GM12878 (cell line): ENCODE measurements around the gene FGFBP1. TPM values are rescaled to one million over a fixed set of nuclear protein-coding genes. Genes with fewer than 3 reads are reported as not detected.

Source experiments
- ATAC-seq: fragments of 200-7000 bp; cut with Tn5 transposase; 3 replicates; pipeline ENCODE4 v1.9.1; 2020; ENCODE audit warnings: mild to moderate bottlenecking, moderate library complexity
- BruUV-seq: library from RNA; stranded (reverse); fragments of 400-500 nt; replicated peaks from 2 replicates; lab custom pipeline; 2021; lab: Mats Ljungman, UMichigan
- CTCF ChIA-PET: fragments of 300-600 bp; sonication (Branson Sonifier 250); formaldehyde crosslinking; extraction: SDS; loops from one replicate; lab custom pipeline; 2021; ENCODE audit warnings: inconsistent platforms; lab: Yijun Ruan, JAX
- POLR2A ChIA-PET: fragments of 350-600 bp; formaldehyde crosslinking; extraction: SDS; loops from one replicate; lab custom pipeline; 2021; ENCODE audit warnings: inconsistent platforms; lab: Charles Lee
- RAD21 ChIA-PET: fragments of 300-600 bp; sonication (Branson Sonifier 250); formaldehyde crosslinking; loops from one replicate; lab custom pipeline; 2023; ENCODE audit warnings: antibody characterized with exemption; ENCODE audit not compliant: unreplicated experiment; lab: Charles Lee
- SMC1A ChIA-PET: fragments of 300-600 bp; sonication (Branson Sonifier 250); formaldehyde crosslinking; loops from one replicate; lab custom pipeline; 2023; ENCODE audit not compliant: unreplicated experiment, uncharacterized antibody; lab: Charles Lee
- DNase-seq: peaks from one replicate; pipeline ENCODE4 v3.0.0-alpha.2; 2011; ENCODE audit warnings: low read depth, low spot score
- FAIRE-seq: peaks from 3 replicates; lab custom pipeline; 2011; peaks lifted over from hg19 to GRCh38; lab: Jason Lieb, UNC
- H2AFZ ChIP-seq: 2 replicates; pipeline ENCODE4 v1.6.0; 2011; ENCODE audit warnings: low read depth, low read length, control low read depth; ENCODE audit not compliant: control insufficient read depth
- H3K27ac ChIP-seq: 2 replicates; pipeline ENCODE4 v1.5.1; 2011; ENCODE audit warnings: control low read depth; ENCODE audit not compliant: control insufficient read depth, insufficient read depth
- H3K27me3 ChIP-seq, 2 experiments: replicated peaks in 1 of 2; 2 replicates each; pipeline versions ENCODE4 v1.6.0 to v1.6.1; 2011; ENCODE audit warnings: low read length in 1 of 2; ENCODE audit not compliant: control insufficient read depth in 2 of 2, insufficient read depth in 2 of 2
- H3K36me3 ChIP-seq, 2 experiments: 2 replicates each; pipeline ENCODE4 v1.5.1; 2011; ENCODE audit warnings: low read length in 1 of 2; ENCODE audit not compliant: control insufficient read depth in 2 of 2, insufficient read depth in 2 of 2
- H3K4me1 ChIP-seq: 2 replicates; pipeline ENCODE4 v1.6.1; 2011; ENCODE audit warnings: mild to moderate bottlenecking, low read length, moderate library complexity, mixed read lengths; ENCODE audit not compliant: control insufficient read depth, insufficient read depth
- H3K4me2 ChIP-seq: 2 replicates; pipeline ENCODE4 v1.6.0; 2011; ENCODE audit warnings: control low read depth; ENCODE audit not compliant: control insufficient read depth, insufficient read depth
- H3K4me3 ChIP-seq: fragments of 200-600 bp; sonication (generic); 2 replicates; pipeline ENCODE4 v1.5.1; 2016
- H3K79me2 ChIP-seq: 2 replicates; pipeline ENCODE4 v1.6.0; 2011; ENCODE audit warnings: low read length; ENCODE audit not compliant: control insufficient read depth, insufficient read depth
- H3K9ac ChIP-seq: 2 replicates; pipeline ENCODE4 v1.8.0; 2011; ENCODE audit warnings: low read length, control low read depth, mixed read lengths; ENCODE audit not compliant: control insufficient read depth, insufficient read depth
- H3K9me3 ChIP-seq: replicated peaks from 3 replicates; pipeline ENCODE4 v1.5.1; 2011; ENCODE audit warnings: mild to moderate bottlenecking, low read length; ENCODE audit not compliant: control insufficient read depth, insufficient read depth
- H4K20me1 ChIP-seq: 2 replicates; pipeline ENCODE4 v1.6.0; 2011; ENCODE audit not compliant: control insufficient read depth, insufficient read depth
- EP300 ChIP-seq, 2 experiments: fragments of 150-350 bp in 1 of 2; IDR thresholded peaks; 2 replicates each; pipeline ENCODE4 v1.6.1; 2011 to 2012; ENCODE audit warnings: low read depth in 2 of 2, low read length in 2 of 2, borderline replicate concordance in 1 of 2, improper control_type of control experiment in 1 of 2, inconsistent platforms in 1 of 2; ENCODE audit not compliant: control insufficient read depth in 1 of 2
- IKZF2 ChIP-seq, 2 experiments: fragments of 450-650 bp; IDR thresholded peaks; 2 replicates each; pipeline ENCODE4 v1.6.1; 2017; ENCODE audit warnings: mild to moderate bottlenecking in 2 of 2, moderate library complexity in 2 of 2
- IRF4 ChIP-seq: IDR thresholded peaks from 2 replicates; pipeline ENCODE4 v1.6.1; 2011; ENCODE audit warnings: low read depth, low read length
- IRF5 ChIP-seq: fragments of 450-650 bp; IDR thresholded peaks from 2 replicates; pipeline ENCODE4 v1.6.1; 2017; ENCODE audit warnings: borderline replicate concordance
- MEF2A ChIP-seq: IDR thresholded peaks from 2 replicates; pipeline ENCODE4 v1.6.1; 2011; ENCODE audit warnings: low read depth, mild to moderate bottlenecking, low read length, moderate library complexity; ENCODE audit not compliant: insufficient read depth
- PRDM15 ChIP-seq: fragments of 450-650 bp; formaldehyde crosslinking; IDR thresholded peaks from 2 replicates; pipeline ENCODE4 v1.4.0; 2020; ENCODE audit warnings: mild to moderate bottlenecking, moderate library complexity
- RCOR1 ChIP-seq: conservative IDR thresholded peaks from 2 replicates; pipeline ENCODE4 v1.6.1; 2012; ENCODE audit warnings: low read depth, low read length, improper control_type of control experiment
- USF1 ChIP-seq: IDR thresholded peaks from 2 replicates; pipeline ENCODE4 v1.6.1; 2011; ENCODE audit warnings: borderline replicate concordance, low read depth, mild to moderate bottlenecking, moderate library complexity, mixed read lengths, low read length; ENCODE audit not compliant: insufficient read depth; ENCODE audit errors: extremely low read length
- WGBS: methylation state at CpG from one replicate; pipeline ENCODE4 v1.1.6; 2016; ENCODE audit warnings: low lambda C conversion rate; ENCODE audit not compliant: insufficient replicate concordance, insufficient coverage; ENCODE audit errors: missing lambda C conversion rate; 5-methylcytosine and 5-hydroxymethylcytosine counted together
- in situ Hi-C: fragments of 300-500 bp; cut with MboI; formaldehyde crosslinking; loops from 9 replicates; pipeline ENCODE4 v1.14.3; 2018; ENCODE audit warnings: mixed read lengths
- intact Hi-C: fragments of 100-400 bp; cut with micrococcal nuclease; formaldehyde crosslinking; loops from one replicate; pipeline ENCODE4 v1.14.2; 2022; ENCODE audit not compliant: unreplicated experiment
- polyA plus RNA-seq, 11 experiments: library from polyadenylated mRNA; depleted of rRNA in 4 of 11; unstranded in 6 of 11; stranded (reverse) in 5 of 11; fragments of >200 nt; fragmentation: Nextera tagmentation in 4 of 11; fragmentation: Illumina TruSeq in 1 of 11; extraction: Ambion mirVana in 4 of 11; extraction: Trizol in 1 of 11; gene quantifications; 1 replicate in 1 of 11; 2 replicates in 10 of 11; pipeline versions ENCODE4 v1.2.1 to v1.2.3, GENCODE V29; 2011 to 2016; ENCODE audit warnings: inconsistent platforms in 2 of 11, missing spikeins in 2 of 11, low read depth in 1 of 11
- total RNA-seq, 4 experiments: library from RNA; depleted of rRNA in 3 of 4; stranded (reverse); fragments of >200 nt in 3 of 4; fragmentation: Illumina TruSeq in 1 of 4; extraction: Trizol in 1 of 4; gene quantifications; 2 replicates each; pipeline versions ENCODE4 v1.2.1 to v1.2.3, GENCODE V29; 2013 to 2021
- TF ChIP-seq, protein P1 (sequence below): fragments of 450-650 bp; IDR thresholded peaks from 2 replicates; pipeline ENCODE4 v1.6.1; 2017; ENCODE audit warnings: low read depth, mild to moderate bottlenecking, moderate library complexity
- TF ChIP-seq, protein P2 (sequence below): fragments of 450-650 bp; IDR thresholded peaks from 2 replicates; pipeline ENCODE4 v1.6.1; 2018; ENCODE audit warnings: mild to moderate bottlenecking, low read depth, moderate library complexity; ENCODE audit not compliant: partially characterized antibody

FGFBP1 gene
- total and polyA plus RNA-seq, 10 of the 15 experiments (the other 5 are each of a cell fraction or from before 2014, with no cell fraction given) = 0.09 to 0.11 (median 0.09) TPM; not detected in 7

DNA sequence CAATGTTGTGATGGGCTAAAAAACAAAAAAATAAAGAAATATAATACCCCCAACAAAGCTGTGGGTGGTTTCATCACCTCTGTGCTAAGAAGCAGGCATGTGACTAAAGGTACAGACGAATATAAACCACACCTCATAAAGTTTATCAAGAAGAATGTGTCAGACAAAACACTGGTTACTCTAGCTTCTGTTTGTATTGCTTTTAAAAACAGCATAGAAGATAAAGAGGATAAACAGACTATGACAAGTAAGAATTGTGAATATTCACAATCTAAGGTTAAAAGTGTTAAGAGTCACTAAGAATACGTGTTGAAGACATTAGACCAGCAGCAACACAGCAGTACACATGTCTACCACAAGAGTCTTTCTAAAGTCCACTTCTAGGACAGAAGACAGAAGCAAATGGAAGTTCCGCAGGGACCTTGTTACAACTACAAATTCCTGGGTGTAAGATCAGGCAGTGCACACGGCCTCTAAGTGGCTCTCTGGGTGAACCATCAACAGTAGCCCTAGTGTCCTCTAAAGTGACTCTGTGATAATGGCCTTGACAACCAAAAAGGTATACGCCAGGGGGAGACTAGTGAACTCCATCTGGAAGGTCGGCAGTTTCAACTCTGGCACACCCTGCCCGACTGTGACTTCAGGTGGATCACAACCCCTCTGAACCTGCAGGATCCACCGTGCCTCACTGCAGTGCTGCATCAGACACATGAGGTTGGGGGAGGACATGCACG, 32.7 kb upstream of the FGFBP1 start:
- intact Hi-C loops = no loop called here
- DNase-seq (no peak), ATAC-seq (no peak; the same call in 2 of the 3 replicates), FAIRE-seq (no peak)
- POLR2A ChIA-PET = no interaction called here
- H3K36me3 ChIP-seq = no peaks in the 10 kb centered on the region
- H3K4me1 ChIP-seq = no peaks in the 10 kb centered on the region
- BruUV-seq = no TSS peak
- no peak overlapping the region for H3K4me3 ChIP-seq
- RAD21 ChIA-PET = no interaction called here
- no peak overlapping the region for H3K4me2 ChIP-seq
- H3K27me3 ChIP-seq = no peaks in the 10 kb centered on the region; a peak in 2 of 4 replicates
- no peak overlapping the region for H2AFZ ChIP-seq
- H4K20me1 ChIP-seq = no peaks in the 10 kb centered on the region
- in situ Hi-C loops = loop anchor here (25.0 kb wide), 1 partner anchor 734 kb away; no protein-coding TSS in a partner anchor
- no peaks in the 10 kb centered on the region for H3K9me3 ChIP-seq
- 32% methylated on average over 9 of the region's 9 CpGs for WGBS
- SMC1A ChIA-PET = no interaction called here
- no peak overlapping the region for H3K9ac ChIP-seq
- H3K79me2 ChIP-seq = no peaks in the 10 kb centered on the region
- no peak overlapping the region for H3K27ac ChIP-seq
- CTCF ChIA-PET = interaction anchor here (1.4 kb wide), 1 partner anchor 88 kb away, joined by 3 read pairs; no protein-coding TSS in a partner anchor
- TF ChIP-seq MEF2A (no peak), EP300 (IDR thresholded peaks at IDR 0.05; ENCODE audit: borderline replicate concordance in 1 of 2, control insufficient read depth in 1 of 2, low read depth in 2 of 2, low read length in 2 of 2) (no peak), RCOR1 (no peak), PRDM15 (CRISPR knock-in tag) (no peak), USF1 (no peak), IRF4 (no peak), IKZF2 (IDR thresholded peaks at IDR 0.05) (no peak), IRF5 (no peak)
- TF ChIP-seq, protein P1, sequence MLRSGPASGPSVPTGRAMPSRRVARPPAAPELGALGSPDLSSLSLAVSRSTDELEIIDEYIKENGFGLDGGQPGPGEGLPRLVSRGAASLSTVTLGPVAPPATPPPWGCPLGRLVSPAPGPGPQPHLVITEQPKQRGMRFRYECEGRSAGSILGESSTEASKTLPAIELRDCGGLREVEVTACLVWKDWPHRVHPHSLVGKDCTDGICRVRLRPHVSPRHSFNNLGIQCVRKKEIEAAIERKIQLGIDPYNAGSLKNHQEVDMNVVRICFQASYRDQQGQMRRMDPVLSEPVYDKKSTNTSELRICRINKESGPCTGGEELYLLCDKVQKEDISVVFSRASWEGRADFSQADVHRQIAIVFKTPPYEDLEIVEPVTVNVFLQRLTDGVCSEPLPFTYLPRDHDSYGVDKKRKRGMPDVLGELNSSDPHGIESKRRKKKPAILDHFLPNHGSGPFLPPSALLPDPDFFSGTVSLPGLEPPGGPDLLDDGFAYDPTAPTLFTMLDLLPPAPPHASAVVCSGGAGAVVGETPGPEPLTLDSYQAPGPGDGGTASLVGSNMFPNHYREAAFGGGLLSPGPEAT = no peak
- TF ChIP-seq, protein P2, sequence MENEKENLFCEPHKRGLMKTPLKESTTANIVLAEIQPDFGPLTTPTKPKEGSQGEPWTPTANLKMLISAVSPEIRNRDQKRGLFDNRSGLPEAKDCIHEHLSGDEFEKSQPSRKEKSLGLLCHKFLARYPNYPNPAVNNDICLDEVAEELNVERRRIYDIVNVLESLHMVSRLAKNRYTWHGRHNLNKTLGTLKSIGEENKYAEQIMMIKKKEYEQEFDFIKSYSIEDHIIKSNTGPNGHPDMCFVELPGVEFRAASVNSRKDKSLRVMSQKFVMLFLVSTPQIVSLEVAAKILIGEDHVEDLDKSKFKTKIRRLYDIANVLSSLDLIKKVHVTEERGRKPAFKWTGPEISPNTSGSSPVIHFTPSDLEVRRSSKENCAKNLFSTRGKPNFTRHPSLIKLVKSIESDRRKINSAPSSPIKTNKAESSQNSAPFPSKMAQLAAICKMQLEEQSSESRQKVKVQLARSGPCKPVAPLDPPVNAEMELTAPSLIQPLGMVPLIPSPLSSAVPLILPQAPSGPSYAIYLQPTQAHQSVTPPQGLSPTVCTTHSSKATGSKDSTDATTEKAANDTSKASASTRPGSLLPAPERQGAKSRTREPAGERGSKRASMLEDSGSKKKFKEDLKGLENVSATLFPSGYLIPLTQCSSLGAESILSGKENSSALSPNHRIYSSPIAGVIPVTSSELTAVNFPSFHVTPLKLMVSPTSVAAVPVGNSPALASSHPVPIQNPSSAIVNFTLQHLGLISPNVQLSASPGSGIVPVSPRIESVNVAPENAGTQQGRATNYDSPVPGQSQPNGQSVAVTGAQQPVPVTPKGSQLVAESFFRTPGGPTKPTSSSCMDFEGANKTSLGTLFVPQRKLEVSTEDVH = no peak
